H9 (cell line): ENCODE measurements around the gene C4orf17. TPM values are rescaled to one million over a fixed set of nuclear protein-coding genes. Genes with fewer than 3 reads are reported as not detected.

Experiments used
- DNase-seq: peaks from one replicate; pipeline ENCODE4 v3.0.0-alpha.2; 2017
- H2AFZ ChIP-seq: one replicate; pipeline ENCODE4 v1.6.1; 2013; ENCODE audit warnings: mild to moderate bottlenecking, low read length, control low read depth, moderate library complexity
- H2AK5ac ChIP-seq: 2 replicates; pipeline ENCODE4 v1.6.1; 2013; ENCODE audit warnings: low read length, control low read depth, mixed read lengths; ENCODE audit not compliant: insufficient read length
- H2BK120ac ChIP-seq: one replicate; pipeline ENCODE4 v1.6.1; 2013; ENCODE audit warnings: low read depth, mild to moderate bottlenecking, low read length, control low read depth, inconsistent platforms; ENCODE audit not compliant: poor library complexity, severe bottlenecking
- H2BK12ac ChIP-seq: 2 replicates; pipeline ENCODE4 v1.6.1; 2013; ENCODE audit warnings: low read length, control low read depth, mixed read lengths, low read depth; ENCODE audit not compliant: insufficient read length
- H2BK15ac ChIP-seq: 2 replicates; pipeline ENCODE4 v1.6.1; 2013; ENCODE audit warnings: low read depth, low read length, control low read depth
- H2BK20ac ChIP-seq: one replicate; pipeline ENCODE4 v1.6.1; 2013; ENCODE audit warnings: low read depth, mild to moderate bottlenecking, low read length, control low read depth, inconsistent platforms; ENCODE audit not compliant: poor library complexity, severe bottlenecking
- H2BK5ac ChIP-seq: 2 replicates; pipeline ENCODE4 v1.6.1; 2013; ENCODE audit warnings: low read length, control low read depth, mixed read lengths; ENCODE audit not compliant: insufficient read length
- H3K14ac ChIP-seq: 2 replicates; pipeline ENCODE4 v1.6.1; 2013; ENCODE audit warnings: low read length, control low read depth; ENCODE audit not compliant: insufficient read depth
- H3K18ac ChIP-seq: 2 replicates; pipeline ENCODE4 v1.6.1; 2013; ENCODE audit warnings: low read depth, mild to moderate bottlenecking, mixed read lengths, low read length, control low read depth; ENCODE audit not compliant: insufficient read length
- H3K23ac ChIP-seq: 2 replicates; pipeline ENCODE4 v1.6.1; 2013; ENCODE audit warnings: low read length, control low read depth, mixed read lengths, low read depth; ENCODE audit not compliant: insufficient read length
- H3K23me2 ChIP-seq: 2 replicates; pipeline ENCODE4 v1.6.1; 2013; ENCODE audit warnings: low read depth, mild to moderate bottlenecking, mixed read lengths, low read length, control low read depth; ENCODE audit not compliant: insufficient read length, poor library complexity, severe bottlenecking
- H3K27ac ChIP-seq: 2 replicates; pipeline ENCODE4 v1.5.1; 2013; ENCODE audit warnings: low read length, control low read depth, mixed read lengths, low read depth; ENCODE audit not compliant: insufficient read length
- H3K27me3 ChIP-seq: 2 replicates; pipeline ENCODE4 v1.6.1; 2013; ENCODE audit warnings: low read length, control low read depth, inconsistent platforms; ENCODE audit not compliant: insufficient read depth
- H3K4ac ChIP-seq: 2 replicates; pipeline ENCODE4 v1.6.1; 2013; ENCODE audit warnings: low read depth, mild to moderate bottlenecking, control low read depth, inconsistent platforms, low read length, moderate library complexity
- H3K4me1 ChIP-seq: 2 replicates; pipeline ENCODE4 v1.6.1; 2013; ENCODE audit warnings: low read length, control low read depth, inconsistent platforms; ENCODE audit not compliant: insufficient read depth
- H3K4me2 ChIP-seq: 2 replicates; pipeline ENCODE4 v1.6.1; 2013; ENCODE audit warnings: low read length, control low read depth, mixed read lengths; ENCODE audit not compliant: insufficient read length, insufficient read depth
- H3K56ac ChIP-seq: 2 replicates; pipeline ENCODE4 v1.6.1; 2013; ENCODE audit warnings: low read depth, mild to moderate bottlenecking, mixed read lengths, low read length, control low read depth; ENCODE audit not compliant: insufficient read length
- H3K79me1 ChIP-seq: 2 replicates; pipeline ENCODE4 v1.6.1; 2013; ENCODE audit warnings: low read depth, mild to moderate bottlenecking, moderate library complexity, low read length, control low read depth, inconsistent platforms; ENCODE audit not compliant: insufficient read depth, poor library complexity, severe bottlenecking
- H3K79me2 ChIP-seq: 2 replicates; pipeline ENCODE4 v1.6.1; 2013; ENCODE audit warnings: low read length, control low read depth, inconsistent platforms; ENCODE audit not compliant: insufficient read depth
- H3K9ac ChIP-seq: 2 replicates; pipeline ENCODE4 v1.6.1; 2013; ENCODE audit warnings: low read length, control low read depth, mixed read lengths; ENCODE audit not compliant: insufficient read length; ENCODE audit errors: extremely low read depth
- H3K9me3 ChIP-seq: one replicate; pipeline ENCODE4 v1.6.1; 2013; ENCODE audit warnings: low read depth, low read length, inconsistent platforms; ENCODE audit not compliant: control insufficient read depth
- H3T11ph ChIP-seq: one replicate; pipeline ENCODE4 v1.6.1; 2013; ENCODE audit warnings: mild to moderate bottlenecking, low read length, control low read depth, inconsistent platforms
- H4K20me1 ChIP-seq: one replicate; pipeline ENCODE4 v1.6.1; 2013; ENCODE audit not compliant: control insufficient read depth, insufficient read length, insufficient read depth
- H4K5ac ChIP-seq: 2 replicates; pipeline ENCODE4 v1.6.1; 2013; ENCODE audit warnings: low read depth, mild to moderate bottlenecking, mixed read lengths, low read length, control low read depth; ENCODE audit not compliant: insufficient read length
- H4K8ac ChIP-seq: replicated peaks from 2 replicates; pipeline ENCODE4 v1.6.1; 2013; ENCODE audit warnings: low read length, control low read depth, mixed read lengths, low read depth; ENCODE audit not compliant: insufficient read length
- H4K91ac ChIP-seq: 2 replicates; pipeline ENCODE4 v1.6.1; 2013; ENCODE audit warnings: low read depth, mild to moderate bottlenecking, moderate library complexity, mixed read lengths, low read length, control low read depth; ENCODE audit not compliant: insufficient read length
- H3K27ac Mint-ChIP-seq, 3 experiments: 2 replicates in 2 of 3; 3 replicates in 1 of 3; pipeline ENCODE4 v1.8.0; 2020 to 2021; ENCODE audit warnings: mixed read lengths in 3 of 3, mild to moderate bottlenecking in 1 of 3, moderate library complexity in 1 of 3
- H3K27me3 Mint-ChIP-seq: 2 replicates; pipeline ENCODE4 v1.8.0; 2021; ENCODE audit warnings: low read depth, mild to moderate bottlenecking, moderate library complexity, mixed read lengths
- H3K36me3 Mint-ChIP-seq, 3 experiments: 2 replicates in 2 of 3; 3 replicates in 1 of 3; pipeline ENCODE4 v1.8.0; 2020 to 2021; ENCODE audit warnings: low read depth in 3 of 3, mixed read lengths in 3 of 3; ENCODE audit not compliant: insufficient read depth in 1 of 3
- H3K4me1 Mint-ChIP-seq, 2 experiments: 2 replicates each; pipeline ENCODE4 v1.8.0; 2020; ENCODE audit warnings: mixed read lengths in 2 of 2
- H3K4me3 Mint-ChIP-seq, 2 experiments: 2 replicates in 1 of 2; 3 replicates in 1 of 2; pipeline ENCODE4 v1.8.0; 2020 to 2021; ENCODE audit warnings: mild to moderate bottlenecking in 2 of 2, mixed read lengths in 2 of 2, moderate library complexity in 1 of 2
- H3K9me3 Mint-ChIP-seq, 2 experiments: 2 replicates in 1 of 2; 3 replicates in 1 of 2; pipeline ENCODE4 v1.8.0; 2020; ENCODE audit warnings: mild to moderate bottlenecking in 2 of 2, mixed read lengths in 2 of 2, moderate library complexity in 1 of 2
- CTCF ChIP-seq: fragments of 200-600 bp; sonication (generic); conservative IDR thresholded peaks from 3 replicates; pipeline ENCODE4 v1.8.0; 2021; ENCODE audit warnings: antibody characterized with exemption, mild to moderate bottlenecking
- WGBS: extraction: QIAGEN DNeasy Blood & Tissue Kit; methylation state at CpG from one replicate; pipeline ENCODE4 v1.1.7; 2013; ENCODE audit warnings: missing lambda C conversion rate, low lambda C conversion rate, mixed read lengths; ENCODE audit not compliant: insufficient read length; ENCODE audit errors: extremely low coverage; 5-methylcytosine and 5-hydroxymethylcytosine counted together
- total RNA-seq: library from RNA; stranded (reverse); gene quantifications from 2 replicates; pipeline ENCODE4 v1.2.1, GENCODE V29; 2021

C4orf17 gene
- total RNA-seq, 1 experiment from 2014 or later = not detected

DNA sequence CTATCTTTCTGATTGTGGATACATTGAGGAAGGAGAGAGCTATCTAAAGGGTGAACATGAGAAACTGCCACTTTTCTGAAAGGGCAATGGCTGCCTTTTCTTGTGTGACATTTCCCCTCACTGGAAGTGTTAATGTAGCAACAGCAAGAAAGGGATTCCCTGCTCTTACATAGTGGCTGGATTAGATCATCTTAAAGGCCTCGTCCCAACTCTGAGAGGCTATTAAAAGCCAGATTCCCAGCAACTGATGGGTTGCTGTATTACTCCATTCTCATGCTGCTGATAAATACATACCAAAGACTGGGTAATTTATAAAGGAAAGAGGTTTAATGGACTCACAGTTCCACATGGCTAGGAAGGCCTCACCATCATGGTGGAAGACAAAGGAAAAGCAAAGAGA, 41.9 kb upstream of the C4orf17 start:
- no peak overlapping the region for H3K4ac ChIP-seq
- no peak overlapping the region for H2BK5ac ChIP-seq
- H3K23me2 ChIP-seq = no peaks in the 10 kb centered on the region
- no peak overlapping the region for H2BK120ac ChIP-seq
- Mint-ChIP-seq H3K27ac (no peak overlapping the region), H3K27me3 (no peaks in the 10 kb centered on the region), H3K9me3 (no peaks in the 10 kb centered on the region), H3K4me1 (no peaks in the 10 kb centered on the region), H3K4me3 (no peak overlapping the region), H3K36me3 (no peaks in the 10 kb centered on the region)
- H2BK12ac ChIP-seq = no peak overlapping the region
- TF ChIP-seq CTCF = no peak
- no CpG with 5 or more reads among the region's 1 CpG for WGBS
- no peak overlapping the region for H3K14ac ChIP-seq
- H4K8ac ChIP-seq = no peak overlapping the region
- H3T11ph ChIP-seq = no peak overlapping the region
- H3K23ac ChIP-seq = no peak overlapping the region
- H4K91ac ChIP-seq = no peak overlapping the region
- no peaks in the 10 kb centered on the region for H3K27me3 ChIP-seq
- no peaks in the 10 kb centered on the region for H3K79me1 ChIP-seq
- no peaks in the 10 kb centered on the region for H3K4me1 ChIP-seq
- no peak overlapping the region for H2AFZ ChIP-seq
- DNase-seq = no peak
- no peak overlapping the region for H3K9ac ChIP-seq
- no peak overlapping the region for H2AK5ac ChIP-seq
- no peak overlapping the region for H3K56ac ChIP-seq
- no peak overlapping the region for H2BK20ac ChIP-seq
- H4K5ac ChIP-seq = no peak overlapping the region
- no peak overlapping the region for H2BK15ac ChIP-seq
- H3K4me2 ChIP-seq = no peak overlapping the region
- no peaks in the 10 kb centered on the region for H3K9me3 ChIP-seq
- H3K18ac ChIP-seq = no peak overlapping the region
- no peaks in the 10 kb centered on the region for H3K79me2 ChIP-seq
- no peak overlapping the region for H3K27ac ChIP-seq
- H4K20me1 ChIP-seq = no peaks in the 10 kb centered on the region
